HepG2 (cell line): ENCODE results near the gene CCT6A. TPM values are rescaled to one million over a fixed set of nuclear protein-coding genes. Genes with fewer than 3 reads are reported as not detected.

Source experiments
- CSRNP1 ChIP-seq: sonication (generic); formaldehyde crosslinking; IDR thresholded peaks from 2 replicates; pipeline ENCODE4 v1.8.1; 2023; ENCODE audit warnings: mild to moderate bottlenecking, missing genetic modification reagents
- EZH2 ChIP-seq: conservative IDR thresholded peaks from 2 replicates; pipeline ENCODE4 v1.6.1; 2012; ENCODE audit warnings: mild to moderate bottlenecking, low read depth, low read length, moderate library complexity
- FOXM1 ChIP-seq: sonication (generic); formaldehyde crosslinking; IDR thresholded peaks from 2 replicates; pipeline ENCODE4 v1.5.0; 2020; ENCODE audit warnings: missing genetic modification reagents
- HBP1 ChIP-seq: IDR thresholded peaks from 2 replicates; pipeline ENCODE4 v1.6.1; 2016; ENCODE audit warnings: low read depth, control low read depth
- HINFP ChIP-seq: sonication (generic); formaldehyde crosslinking; IDR thresholded peaks from 2 replicates; pipeline ENCODE4 v1.4.0; 2020; ENCODE audit warnings: low read depth, mild to moderate bottlenecking, missing genetic modification reagents
- KDM4B ChIP-seq: sonication (generic); formaldehyde crosslinking; IDR thresholded peaks from 2 replicates; pipeline ENCODE4 v1.4.0; 2020; ENCODE audit warnings: missing genetic modification reagents
- MAFG ChIP-seq: sonication (generic); formaldehyde crosslinking; IDR thresholded peaks from 2 replicates; pipeline ENCODE4 v1.5.1; 2020; ENCODE audit warnings: mild to moderate bottlenecking, missing genetic modification reagents
- MAZ ChIP-seq, 2 experiments: sonication (generic) in 1 of 2; formaldehyde crosslinking in 1 of 2; IDR thresholded peaks; 2 replicates each; pipeline versions ENCODE4 v1.5.0 to v1.6.1; 2012 to 2020; ENCODE audit warnings: low read depth in 2 of 2, mild to moderate bottlenecking in 2 of 2, borderline replicate concordance in 1 of 2, improper control_type of control experiment in 1 of 2, low read length in 1 of 2, missing genetic modification reagents in 1 of 2, moderate library complexity in 1 of 2
- POLR2AphosphoS2 ChIP-seq: IDR thresholded peaks from 2 replicates; pipeline ENCODE4 v1.6.1; 2011; ENCODE audit warnings: low read depth, low read length, improper control_type of control experiment
- SIX1 ChIP-seq: sonication (generic); formaldehyde crosslinking; IDR thresholded peaks from 2 replicates; pipeline ENCODE4 v1.4.0; 2020; ENCODE audit warnings: missing genetic modification reagents, borderline replicate concordance
- SKI ChIP-seq: fragments of 450-650 bp; IDR thresholded peaks from one replicate; pipeline ENCODE4 v1.6.1; 2018; ENCODE audit warnings: mild to moderate bottlenecking; ENCODE audit not compliant: partially characterized antibody
- STAG1 ChIP-seq: sonication (generic); formaldehyde crosslinking; IDR thresholded peaks from 2 replicates; pipeline ENCODE4 v1.4.0; 2020; ENCODE audit warnings: missing genetic modification reagents
- TARDBP ChIP-seq: sonication (generic); formaldehyde crosslinking; IDR thresholded peaks from 2 replicates; pipeline ENCODE4 v1.8.0; 2022; ENCODE audit warnings: mild to moderate bottlenecking, missing genetic modification reagents
- TBX2 ChIP-seq: sonication (generic); formaldehyde crosslinking; IDR thresholded peaks from 2 replicates; pipeline ENCODE4 v1.5.0; 2020; ENCODE audit warnings: missing genetic modification reagents, mild to moderate bottlenecking, borderline replicate concordance
- TCF7L2 ChIP-seq: IDR thresholded peaks from 2 replicates; pipeline ENCODE4 v1.6.1; 2011; ENCODE audit warnings: mild to moderate bottlenecking, low read depth, low read length, moderate library complexity
- TFDP2 ChIP-seq: sonication (generic); formaldehyde crosslinking; IDR thresholded peaks from 2 replicates; pipeline ENCODE4 v1.4.0; 2020; ENCODE audit warnings: missing genetic modification reagents
- THRA ChIP-seq: sonication (generic); formaldehyde crosslinking; IDR thresholded peaks from 2 replicates; pipeline ENCODE4 v1.4.0; 2020; ENCODE audit warnings: missing genetic modification reagents, borderline replicate concordance
- TMF1 ChIP-seq: sonication (generic); formaldehyde crosslinking; IDR thresholded peaks from 2 replicates; pipeline ENCODE4 v1.8.1; 2022; ENCODE audit warnings: low read depth, missing genetic modification reagents
- ZFP62 ChIP-seq: sonication (generic); formaldehyde crosslinking; IDR thresholded peaks from 2 replicates; pipeline ENCODE4 v1.4.0; 2020; ENCODE audit warnings: missing genetic modification reagents
- ZNF138 ChIP-seq: sonication (generic); formaldehyde crosslinking; IDR thresholded peaks from 2 replicates; pipeline ENCODE4 v1.5.0; 2020; ENCODE audit warnings: mild to moderate bottlenecking, low read depth, missing genetic modification reagents
- ZNF784 ChIP-seq: sonication (generic); formaldehyde crosslinking; IDR thresholded peaks from 2 replicates; pipeline ENCODE4 v1.5.1; 2020; ENCODE audit warnings: missing genetic modification reagents, mild to moderate bottlenecking, borderline replicate concordance
- polyA plus RNA-seq, 8 experiments: library from polyadenylated mRNA; depleted of rRNA in 3 of 8; stranded (reverse) in 7 of 8; unstranded in 1 of 8; fragments of >200 nt; fragmentation: Illumina TruSeq in 4 of 8; extraction: Trizol in 4 of 8; gene quantifications; 2 replicates each; pipeline versions ENCODE4 v1.2.1 to v1.2.3, GENCODE V29; 2011 to 2016; ENCODE audit warnings: low read depth in 4 of 8, missing spikeins in 1 of 8, mixed read lengths in 1 of 8; ENCODE audit not compliant: insufficient read depth in 1 of 8
- total RNA-seq, 5 experiments: library from RNA; depleted of rRNA; stranded (reverse); fragments of >200 nt; fragmentation: Illumina TruSeq; extraction: Trizol; gene quantifications; 2 replicates each; pipeline ENCODE4 v1.2.3, GENCODE V29; 2016; ENCODE audit warnings: low read depth in 1 of 5

Gene CCT6A
- total and polyA plus RNA-seq, 2 of the 13 experiments (the other 11 are each of a cell fraction or from before 2014, with no cell fraction given) = 219 to 292 TPM

GRCh38 chr7:56028942-56029630 is 22.5 kb upstream of the CCT6A start (continued):
- no peak for TF ChIP-seq MAZ (IDR thresholded peaks at IDR 0.05; ENCODE audit: borderline replicate concordance, low read depth, low read length)
- no peak for TF ChIP-seq MAZ (CRISPR knock-in tag; IDR thresholded peaks at IDR 0.05; ENCODE audit: low read depth)
- TF ChIP-seq ZFP62 (CRISPR knock-in tag) = no peak
- peak; percentile 50 for TF ChIP-seq SKI
- no peak for TF ChIP-seq TMF1 (CRISPR knock-in tag)
- TF ChIP-seq SIX1 = no peak; the same call in 1 of the 2 replicates
- TF ChIP-seq FOXM1 (CRISPR knock-in tag) = no peak
- TF ChIP-seq HINFP (CRISPR knock-in tag) = no peak
- no peak for TF ChIP-seq TARDBP (CRISPR knock-in tag)
- no peak for TF ChIP-seq ZNF138 (CRISPR knock-in tag)
- TF ChIP-seq HBP1 (CRISPR knock-in tag) = no peak; the same call in 1 of the 2 replicates
- TF ChIP-seq TCF7L2 = no peak
- no peak for TF ChIP-seq KDM4B
- TF ChIP-seq MAFG (CRISPR knock-in tag) = no peak
- no peak for TF ChIP-seq TFDP2
- no peak for TF ChIP-seq ZNF784
- 0 out of 2 replicates have a peak, but pooled peaks have one; percentile 40 for TF ChIP-seq THRA (CRISPR knock-in tag)
- TF ChIP-seq STAG1 (CRISPR knock-in tag) = no peak
- no peak; the same call in 1 of the 2 replicates for TF ChIP-seq CSRNP1 (CRISPR knock-in tag)
- no peak for TF ChIP-seq EZH2
- no peak for TF ChIP-seq POLR2AphosphoS2
- TF ChIP-seq TBX2 (CRISPR knock-in tag) = peak; percentile 30; the same call in 1 of the 2 replicates
